PC-3 (cell line): ENCODE measurements around the gene BMP8B. TPM values are rescaled to one million over a fixed set of nuclear protein-coding genes. Genes with fewer than 3 reads are reported as not detected.
"Not testable (repeated sequence)": the region's sequence is repeated elsewhere in the genome, so short reads cannot be mapped to it uniquely, and the experiment has no call there.

Source experiments
- ATAC-seq: fragments of 200-7000 bp; cut with Tn5 transposase; 2 replicates; pipeline ENCODE4 v1.9.1; 2020; ENCODE audit warnings: mild to moderate bottlenecking, moderate library complexity
- BruUV-seq: library from RNA; stranded (reverse); fragments of 400-500 nt; replicated peaks from 2 replicates; lab custom pipeline; 2021; lab: Mats Ljungman, UMichigan
- CTCF ChIA-PET: fragments of 300-600 bp; sonication (Branson Sonifier 250); formaldehyde crosslinking; loops from one replicate; lab custom pipeline; 2022; ENCODE audit warnings: antibody characterized with exemption; lab: Charles Lee
- POLR2A ChIA-PET: fragments of 300-600 bp; sonication (Branson Sonifier 250); formaldehyde crosslinking; loops from one replicate; lab custom pipeline; 2022; ENCODE audit warnings: antibody characterized with exemption; ENCODE audit not compliant: unreplicated experiment; lab: Charles Lee
- DNase-seq: peaks from one replicate; pipeline ENCODE4 v3.0.0-alpha.2; 2015
- H2AFZ ChIP-seq: fragments of 300-600 bp; sonication (generic); 2 replicates; pipeline ENCODE4 v1.6.0; 2016; ENCODE audit warnings: antibody characterized with exemption, low read length
- H3F3A ChIP-seq: fragments of 300-600 bp; sonication (generic); one replicate; pipeline ENCODE4 v1.6.0; 2017; ENCODE audit warnings: antibody characterized with exemption, low read length, control low read depth, mild to moderate bottlenecking; ENCODE audit not compliant: unreplicated experiment
- H3K27ac ChIP-seq: fragments of 300-600 bp; sonication (generic); 2 replicates; pipeline ENCODE4 v1.5.1; 2016; ENCODE audit warnings: mild to moderate bottlenecking, low read length
- H3K27me3 ChIP-seq: fragments of 300-600 bp; sonication (generic); 2 replicates; pipeline ENCODE4 v1.6.1; 2016; ENCODE audit warnings: low read length, mixed read lengths
- H3K36me3 ChIP-seq: fragments of 300-600 bp; sonication (generic); 2 replicates; pipeline ENCODE4 v1.6.1; 2016; ENCODE audit warnings: low read depth, mixed run types, low read length, mixed read lengths
- H3K4me1 ChIP-seq: fragments of 300-600 bp; sonication (generic); 2 replicates; pipeline ENCODE4 v1.5.1; 2016; ENCODE audit warnings: low read length; ENCODE audit not compliant: insufficient read depth
- H3K4me2 ChIP-seq: fragments of 300-600 bp; sonication (generic); 2 replicates; pipeline ENCODE4 v1.6.0; 2016; ENCODE audit warnings: low read length
- H3K4me3 ChIP-seq: fragments of 300-600 bp; sonication (generic); 2 replicates; pipeline ENCODE4 v1.5.1; 2016; ENCODE audit warnings: mild to moderate bottlenecking, low read length, mixed read lengths
- H3K79me2 ChIP-seq: fragments of 300-600 bp; sonication (generic); 2 replicates; pipeline ENCODE4 v1.6.1; 2017; ENCODE audit warnings: low read length, mixed read lengths
- H3K9ac ChIP-seq: fragments of 300-600 bp; sonication (generic); 2 replicates; pipeline ENCODE4 v1.6.0; 2016; ENCODE audit warnings: mild to moderate bottlenecking, low read length
- H3K9me2 ChIP-seq: fragments of 300-600 bp; sonication (generic); replicated peaks from 2 replicates; pipeline ENCODE4 v1.6.1; 2016; ENCODE audit warnings: mixed run types, low read length, mixed read lengths
- H3K9me3 ChIP-seq: fragments of 300-600 bp; sonication (generic); 2 replicates; pipeline ENCODE4 v1.6.1; 2016; ENCODE audit warnings: low read length, mixed read lengths
- H4K20me1 ChIP-seq: fragments of 300-600 bp; sonication (generic); 2 replicates; pipeline ENCODE4 v1.6.1; 2016; ENCODE audit warnings: low read length, mixed read lengths
- CTCF ChIP-seq: fragments of 300-600 bp; sonication (generic); conservative IDR thresholded peaks from 2 replicates; pipeline ENCODE4 v1.5.1; 2017; ENCODE audit warnings: antibody characterized with exemption, low read depth, mild to moderate bottlenecking, low read length
- EZH2 ChIP-seq: fragments of 300-600 bp; sonication (generic); IDR thresholded peaks from one replicate; pipeline ENCODE4 v1.6.1; 2017; ENCODE audit warnings: antibody characterized with exemption, mild to moderate bottlenecking, low read length; ENCODE audit not compliant: unreplicated experiment
- EZH2phosphoT487 ChIP-seq: fragments of 300-600 bp; sonication (generic); IDR thresholded peaks from 2 replicates; pipeline ENCODE4 v1.6.1; 2018; ENCODE audit warnings: mild to moderate bottlenecking, antibody characterized with exemption, low read length, borderline replicate concordance
- intact Hi-C: fragments of 100-400 bp; cut with micrococcal nuclease; formaldehyde crosslinking; loops from 2 replicates; pipeline ENCODE4 v1.9.0; 2023
- total RNA-seq: library from RNA; depleted of rRNA; stranded (reverse); fragments of >200 nt; gene quantifications from 2 replicates; pipeline ENCODE4 v1.2.3, GENCODE V29; 2014

BMP8B gene
- total RNA-seq, 1 experiment from 2014 or later, result 3.3 TPM

- H3K36me3 ChIP-seq, H4K20me1 ChIP-seq, H3K9me3 ChIP-seq, H3K9me2 ChIP-seq, H3F3A ChIP-seq, BruUV-seq, H3K79me2 ChIP-seq, H3K4me2 ChIP-seq, H3K27me3 ChIP-seq, POLR2A ChIA-PET, H3K4me3 ChIP-seq: not testable (repeated sequence)
- DNase-seq (peak; percentile 72), ATAC-seq (peak; percentile 64)
- CTCF ChIA-PET, result interaction anchor here (0.6 to 1.8 kb wide), 4 partner anchors 42 to 102 kb away, joined by 3 to 11 read pairs (median 4); partner anchors contain the start of gene MYCL
- H3K4me1 ChIP-seq, result peaks cover 44% of the 10 kb centered on the region
- H3K9ac ChIP-seq, result peak overlapping the region; percentile 59
- H3K27ac ChIP-seq, result peak overlapping the region; percentile 54
- TF ChIP-seq CTCF, result peak; percentile 36; the same call in 1 of the 2 replicates
- intact Hi-C loops, result loop anchor here (1.0 to 2.0 kb wide), 3 partner anchors 85 to 215 kb away; no protein-coding TSS in a partner anchor
- H2AFZ ChIP-seq, result peak overlapping the region; percentile 57
Measured at GRCh38 chr1:39817091-39817932, 28.6 kb upstream of the BMP8B start.

- peak; percentile 76 for ATAC-seq
- peak; percentile 89 for DNase-seq
- no peak for TF ChIP-seq EZH2phosphoT487
- no peak for TF ChIP-seq EZH2
- peak; percentile 75 for TF ChIP-seq CTCF
- peak overlapping the region; percentile 38 for H3K4me2 ChIP-seq
- H3K27me3 ChIP-seq, result no peaks in the 10 kb centered on the region
- H3K36me3 ChIP-seq, result no peaks in the 10 kb centered on the region
- intact Hi-C loops, result loop anchor here (1.0 to 2.0 kb wide), 4 partner anchors 86 to 216 kb away; no protein-coding TSS in a partner anchor
- H4K20me1 ChIP-seq, result no peaks in the 10 kb centered on the region
- H3K9me3 ChIP-seq, result no peaks in the 10 kb centered on the region
- H3K4me3 ChIP-seq, result no peak overlapping the region
- H3K4me1 ChIP-seq, result peaks cover 44% of the 10 kb centered on the region
- CTCF ChIA-PET, result interaction anchor here (1.1 to 1.8 kb wide), 2 partner anchors 86 to 103 kb away, joined by 5 read pairs; no protein-coding TSS in a partner anchor
- H3K9ac ChIP-seq, result peak overlapping the region; percentile 59
- H3F3A ChIP-seq, result no peaks in the 10 kb centered on the region
- no peaks in the 10 kb centered on the region for H3K9me2 ChIP-seq
- no peaks in the 10 kb centered on the region for H3K79me2 ChIP-seq
- 0 out of 2 replicates have a peak overlapping the region, but pooled peaks have one; percentile 57 for H2AFZ ChIP-seq
- peak overlapping the region; percentile 70 for H3K27ac ChIP-seq
- POLR2A ChIA-PET, result no interaction called here
- BruUV-seq, result no TSS peak
Measured at GRCh38 chr1:39816415-39817090, 27.9 kb upstream of the BMP8B start.
